GM23338 (cell line): Measurements from ENCODE around the gene CTNNA1. TPM values are rescaled to one million over a fixed set of nuclear protein-coding genes. Genes with fewer than 3 reads are reported as not detected.

Experiments
- ATAC-seq: fragments of 200-7000 bp; cut with Tn5 transposase; 3 replicates; pipeline ENCODE4 v1.9.1; 2020
- DNase-seq: peaks from one replicate; pipeline ENCODE4 v3.0.0-alpha.2; 2015; ENCODE audit warnings: low spot score
- H2AFZ ChIP-seq: fragments of 200-600 bp; sonication (generic); 2 replicates; pipeline ENCODE4 v1.8.0; 2016; ENCODE audit warnings: antibody characterized with exemption, mild to moderate bottlenecking, moderate library complexity
- H3F3A ChIP-seq: fragments of 200-600 bp; sonication (generic); replicated peaks from 2 replicates; pipeline ENCODE4 v1.8.0; 2017; ENCODE audit warnings: antibody characterized with exemption, mixed run types, low read depth
- H3K27ac ChIP-seq: fragments of 200-600 bp; sonication (generic); 2 replicates; pipeline ENCODE4 v1.6.1; 2016; ENCODE audit warnings: low read depth
- H3K27me3 ChIP-seq: fragments of 200-600 bp; sonication (generic); 2 replicates; pipeline ENCODE4 v1.8.0; 2016; ENCODE audit warnings: mild to moderate bottlenecking, mixed run types, moderate library complexity; ENCODE audit not compliant: insufficient read depth
- H3K36me3 ChIP-seq: fragments of 200-600 bp; sonication (generic); 2 replicates; pipeline ENCODE4 v1.8.0; 2016; ENCODE audit warnings: mild to moderate bottlenecking; ENCODE audit not compliant: insufficient read depth
- H3K4me1 ChIP-seq: fragments of 200-600 bp; sonication (generic); 2 replicates; pipeline ENCODE4 v1.8.0; 2016; ENCODE audit warnings: mild to moderate bottlenecking, moderate library complexity; ENCODE audit not compliant: insufficient read depth
- H3K4me2 ChIP-seq: fragments of 200-600 bp; sonication (generic); 2 replicates; pipeline ENCODE4 v1.7.1; 2017; ENCODE audit warnings: mixed run types
- H3K4me3 ChIP-seq: fragments of 200-600 bp; sonication (generic); 2 replicates; pipeline ENCODE4 v1.6.1; 2016; ENCODE audit warnings: mixed run types
- H3K79me2 ChIP-seq: fragments of 200-600 bp; sonication (generic); replicated peaks from 2 replicates; pipeline ENCODE4 v1.8.0; 2017; ENCODE audit warnings: mild to moderate bottlenecking; ENCODE audit not compliant: insufficient read depth
- H3K9me2 ChIP-seq: fragments of 200-600 bp; sonication (generic); 2 replicates; pipeline ENCODE4 v1.8.0; 2017; ENCODE audit not compliant: insufficient read depth
- H4K20me1 ChIP-seq: fragments of 200-600 bp; sonication (generic); replicated peaks from 2 replicates; pipeline ENCODE4 v1.8.0; 2017; ENCODE audit warnings: mild to moderate bottlenecking; ENCODE audit not compliant: insufficient read depth
- H3K27ac Mint-ChIP-seq: 2 replicates; pipeline ENCODE4 v1.8.0; 2020; ENCODE audit warnings: inconsistent platforms, mild to moderate bottlenecking, moderate library complexity, mixed read lengths
- H3K27me3 Mint-ChIP-seq: 3 replicates; pipeline ENCODE4 v1.8.0; 2022; ENCODE audit warnings: low read depth, mild to moderate bottlenecking, moderate library complexity, mixed read lengths, inconsistent platforms; ENCODE audit not compliant: insufficient read depth, poor library complexity
- H3K36me3 Mint-ChIP-seq: 3 replicates; pipeline ENCODE4 v1.8.0; 2021; ENCODE audit warnings: low read depth, mild to moderate bottlenecking, inconsistent platforms, moderate library complexity, mixed read lengths
- H3K4me1 Mint-ChIP-seq: 3 replicates; pipeline ENCODE4 v1.8.0; 2020; ENCODE audit warnings: mild to moderate bottlenecking, inconsistent platforms, mixed read lengths
- H3K4me3 Mint-ChIP-seq: 3 replicates; pipeline ENCODE4 v1.8.0; 2021; ENCODE audit warnings: moderate library complexity, mild to moderate bottlenecking, inconsistent platforms, mixed read lengths
- H3K9me3 Mint-ChIP-seq: 3 replicates; pipeline ENCODE4 v1.8.0; 2020; ENCODE audit warnings: moderate library complexity, mild to moderate bottlenecking, inconsistent platforms, mixed read lengths
- CREB1 ChIP-seq: fragments of 250-450 bp; sonication (Bioruptor Pico); IDR thresholded peaks from 2 replicates; pipeline ENCODE4 v1.5.0; 2020; ENCODE audit warnings: low read depth, mild to moderate bottlenecking, moderate library complexity
- CTCF ChIP-seq, 2 experiments: fragments of 200-600 bp in 1 of 2; sonication (generic) in 1 of 2; conservative IDR thresholded peaks; 2 replicates each; pipeline versions ENCODE4 v1.5.1 to v1.6.1; 2016 to 2017; ENCODE audit warnings: antibody characterized with exemption in 2 of 2, low read depth in 2 of 2, mild to moderate bottlenecking in 2 of 2, moderate library complexity in 1 of 2
- ETS1 ChIP-seq: IDR thresholded peaks from 2 replicates; pipeline ENCODE4 v1.6.1; 2016; ENCODE audit warnings: antibody characterized with exemption
- EZH2 ChIP-seq: fragments of 200-600 bp; sonication (generic); IDR thresholded peaks from one replicate; pipeline ENCODE4 v1.8.0; 2017; ENCODE audit warnings: antibody characterized with exemption, mild to moderate bottlenecking, low read depth; ENCODE audit not compliant: unreplicated experiment
- EZH2phosphoT487 ChIP-seq: fragments of 200-600 bp; sonication (generic); IDR thresholded peaks from one replicate; pipeline ENCODE4 v1.8.1; 2018; ENCODE audit warnings: antibody characterized with exemption; ENCODE audit not compliant: unreplicated experiment
- JUNB ChIP-seq: IDR thresholded peaks from one replicate; pipeline ENCODE4 v1.6.1; 2016; ENCODE audit warnings: antibody characterized with exemption; ENCODE audit not compliant: unreplicated experiment
- NANOG ChIP-seq: IDR thresholded peaks from 2 replicates; pipeline ENCODE4 v1.6.1; 2016; ENCODE audit warnings: antibody characterized with exemption, borderline replicate concordance
- POLR2AphosphoS5 ChIP-seq: IDR thresholded peaks from 2 replicates; pipeline ENCODE4 v1.6.1; 2016; ENCODE audit warnings: antibody characterized with exemption, low read depth
- REST ChIP-seq: IDR thresholded peaks from one replicate; pipeline ENCODE4 v1.6.1; 2018; ENCODE audit warnings: antibody characterized with exemption; ENCODE audit not compliant: unreplicated experiment
- STAT1 ChIP-seq: IDR thresholded peaks from one replicate; pipeline ENCODE4 v1.6.1; 2016; ENCODE audit warnings: antibody characterized with exemption; ENCODE audit not compliant: unreplicated experiment
- ZNF114 ChIP-seq: fragments of 250-450 bp; sonication (Bioruptor Pico); IDR thresholded peaks from 2 replicates; pipeline ENCODE4 v1.5.0; 2020; ENCODE audit warnings: mild to moderate bottlenecking, moderate library complexity
- ZNF331 ChIP-seq: fragments of 250-450 bp; sonication (Bioruptor Pico); IDR thresholded peaks from 2 replicates; pipeline ENCODE4 v1.5.0; 2020; ENCODE audit warnings: low read depth, mild to moderate bottlenecking, moderate library complexity
- ZNF462 ChIP-seq: fragments of 250-450 bp; sonication (Bioruptor Pico); IDR thresholded peaks from 2 replicates; pipeline ENCODE4 v1.5.0; 2020; ENCODE audit warnings: mild to moderate bottlenecking, moderate library complexity
- polyA plus RNA-seq: library from polyadenylated mRNA; unstranded; fragments of >200 nt; fragmentation: Nextera tagmentation; extraction: Ambion mirVana; gene quantifications from 2 replicates; pipeline ENCODE4 v1.2.1, GENCODE V29; 2016
- total RNA-seq: library from RNA; depleted of rRNA; stranded (reverse); fragments of >200 nt; shearing (Covaris generic); gene quantifications from 2 replicates; pipeline ENCODE4 v1.2.3, GENCODE V29; 2014

CTNNA1 gene
- total and polyA plus RNA-seq, 2 experiments from 2014 or later = 111 to 348 TPM

- no peaks in the 10 kb centered on the region; the same call in 1 of the 2 replicates for H4K20me1 ChIP-seq
- no peak for ATAC-seq
These were observed 4.6 kb upstream of the CTNNA1 start for GRCh38 chr5:138748630-138749081.

More at GRCh38 chr5:138748630-138749081, 4.6 kb upstream of the CTNNA1 start:
- Mint-ChIP-seq H3K9me3 (no peaks in the 10 kb centered on the region), H3K36me3 (no peaks in the 10 kb centered on the region), H3K4me1 (peaks cover 9% of the 10 kb centered on the region), H3K27me3 (peaks cover 4% of the 10 kb centered on the region), H3K27ac (no peak overlapping the region), H3K4me3 (no peak overlapping the region)
- Histone ChIP-seq H3K27me3 (no peaks in the 10 kb centered on the region), H2AFZ (0 out of 2 replicates have a peak overlapping the region, but pooled peaks have one; percentile 28), H3K4me3 (no peak overlapping the region), H3K36me3 (no peaks in the 10 kb centered on the region), H3F3A (0 out of 2 replicates have a peak, but pooled peaks cover 6% of the 10 kb centered on the region), H3K9me2 (no peaks in the 10 kb centered on the region), H3K27ac (no peak overlapping the region), H3K79me2 (no peaks in the 10 kb centered on the region), H3K4me2 (no peak overlapping the region), H3K4me1 (peaks cover 10% of the 10 kb centered on the region)
- no peak for TF ChIP-seq ZNF331
- no peak for TF ChIP-seq JUNB
- no peak for TF ChIP-seq ETS1
- TF ChIP-seq ZNF462 (CRISPR knock-in tag) = no peak
- no peak for TF ChIP-seq NANOG
- TF ChIP-seq CTCF (conservative IDR thresholded peaks at IDR 0.05; ENCODE audit: low read depth in 2 of 2) = no peak
- TF ChIP-seq ZNF114 (CRISPR knock-in tag) = no peak
- TF ChIP-seq EZH2phosphoT487 = no peak
- TF ChIP-seq EZH2 = no peak
- TF ChIP-seq STAT1 = no peak
- no peak for TF ChIP-seq REST
- no peak for TF ChIP-seq CREB1 (CRISPR knock-in tag)
- no peak for TF ChIP-seq POLR2AphosphoS5
- no peak for DNase-seq
